Activated CD4-positive, CD25-positive, alpha-beta regulatory T cell treated with anti-CD3 and anti-CD28 coated beads, Interleukin-2, amount 50 U/mL, for 24 hours (primary cell): ENCODE data around the gene FN3K.
"Not testable (repeated sequence)": the region's sequence is repeated elsewhere in the genome, so short reads cannot be mapped to it uniquely, and the experiment has no call there.

ENCODE experiments used
- ATAC-seq, 2 donors: fragments of 150-1000 bp; cut with Tn5 transposase; one replicate each; pipeline ENCODE4 v1.10.0; 2021; ENCODE audit warnings: mild to moderate bottlenecking in 1 of 2, moderate library complexity in 1 of 2

FN3K gene

DNA sequence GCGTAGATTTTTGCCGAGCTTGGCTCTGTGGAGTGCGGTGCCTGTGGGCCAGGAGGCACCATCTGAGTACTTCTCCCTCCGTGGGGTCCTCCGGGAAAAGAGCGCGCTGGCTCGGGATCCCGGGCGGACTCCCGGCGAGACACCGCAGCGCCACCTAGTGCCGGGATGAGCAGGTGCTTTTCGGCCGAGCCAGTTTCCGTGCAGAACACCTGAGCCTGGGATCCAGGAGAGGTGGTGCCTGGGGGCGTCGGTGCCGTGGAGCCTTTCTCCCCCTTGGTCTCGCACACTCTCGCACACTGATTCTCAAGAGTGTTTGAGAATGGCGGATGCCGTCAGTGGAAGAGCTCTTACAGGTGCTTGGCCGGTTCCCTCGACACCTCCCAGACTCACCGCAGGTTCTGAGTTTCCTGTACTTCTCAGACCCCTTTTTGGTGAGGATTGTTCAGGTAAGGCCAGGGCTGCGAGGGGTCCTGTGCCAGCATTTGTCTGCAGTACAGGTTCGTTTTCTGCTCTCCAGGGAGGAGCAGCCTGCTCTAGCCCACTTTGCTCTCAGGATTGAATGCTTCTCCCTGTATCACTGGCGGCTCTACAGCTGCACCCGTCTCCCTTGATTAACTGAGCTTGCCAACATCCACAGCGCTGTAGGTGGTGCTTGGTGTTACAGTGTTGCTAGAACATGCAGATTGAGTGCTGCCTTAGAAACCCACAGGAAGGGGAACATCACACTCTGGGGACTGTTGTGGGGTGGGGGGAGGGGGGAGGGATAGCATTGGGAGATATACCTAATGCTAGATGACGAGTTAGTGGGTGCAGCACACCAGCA lies 39.8 kb downstream of the FN3K start:
- ATAC-seq, result no peak

DNA sequence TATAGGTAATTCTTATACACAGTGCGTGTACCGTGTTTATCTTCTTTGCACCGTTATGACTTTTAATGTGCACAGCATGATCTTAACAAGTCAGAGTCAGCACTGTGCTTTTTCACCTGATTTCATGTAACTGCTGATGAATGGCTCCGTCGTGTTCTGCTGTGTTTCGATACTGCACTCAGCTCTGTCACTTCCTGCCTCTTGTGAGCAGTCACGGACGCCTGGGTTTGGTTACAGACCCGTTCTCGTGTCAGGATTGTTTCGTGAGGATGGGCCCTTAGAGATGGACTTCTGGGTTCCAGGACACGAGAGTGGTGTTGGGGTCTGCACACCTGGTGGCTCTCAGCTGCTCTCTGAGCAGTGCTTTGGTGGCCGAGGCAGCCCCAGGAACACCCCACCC lies 41.0 kb downstream of the FN3K start:
- ATAC-seq, result peak in 1 of 2 donors; percentile 41

DNA sequence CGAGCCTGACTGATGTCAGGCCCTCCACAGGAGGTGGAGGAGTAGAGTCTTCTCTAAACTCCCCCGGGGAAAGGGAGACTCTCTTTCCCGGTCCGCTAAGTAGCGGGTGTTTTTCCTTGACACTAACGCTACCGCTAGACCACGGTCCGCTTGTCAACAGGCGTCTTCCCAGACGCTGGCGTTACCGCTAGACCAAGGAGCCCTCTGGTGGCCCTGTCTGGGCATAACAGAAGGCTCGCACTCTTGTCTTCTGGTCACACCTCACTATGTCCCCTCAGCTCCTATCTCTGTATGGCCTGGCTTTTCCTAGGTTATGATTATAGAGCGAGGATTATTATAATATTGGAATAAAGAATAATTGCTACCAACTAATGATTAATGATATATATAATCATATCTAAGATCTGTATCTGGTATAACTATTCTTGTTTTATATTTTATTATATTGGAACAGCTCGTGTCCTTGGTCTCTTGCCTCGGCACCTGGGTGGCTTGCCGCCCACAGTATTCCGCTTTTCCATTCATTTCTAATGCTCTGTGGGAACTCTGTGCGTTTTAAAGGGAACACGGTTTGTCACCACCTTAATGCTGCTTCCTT lies 42.5 kb downstream of the FN3K start:
- ATAC-seq, result not testable (repeated sequence)

DNA sequence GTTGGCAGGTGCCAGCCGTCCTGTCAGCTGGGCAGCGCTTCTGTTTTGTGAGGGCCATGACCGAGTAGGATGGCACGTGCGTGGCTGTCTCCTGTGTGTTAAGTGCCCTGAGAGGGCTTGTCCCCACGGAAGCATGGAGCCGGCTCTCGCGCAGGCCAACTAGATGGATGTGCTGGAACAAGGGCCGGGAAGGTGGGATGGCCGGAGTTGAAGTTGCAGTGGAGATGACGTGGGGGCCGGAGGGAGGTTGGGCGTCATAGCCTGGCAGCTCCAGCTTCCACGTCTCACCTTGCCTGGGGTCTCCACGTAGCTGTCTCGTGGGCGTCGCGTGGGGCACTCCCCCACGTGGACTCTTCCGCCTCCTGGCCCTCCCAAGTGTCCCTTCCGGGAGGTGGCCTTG lies 44.1 kb downstream of the FN3K start:
- ATAC-seq, result no peak

DNA sequence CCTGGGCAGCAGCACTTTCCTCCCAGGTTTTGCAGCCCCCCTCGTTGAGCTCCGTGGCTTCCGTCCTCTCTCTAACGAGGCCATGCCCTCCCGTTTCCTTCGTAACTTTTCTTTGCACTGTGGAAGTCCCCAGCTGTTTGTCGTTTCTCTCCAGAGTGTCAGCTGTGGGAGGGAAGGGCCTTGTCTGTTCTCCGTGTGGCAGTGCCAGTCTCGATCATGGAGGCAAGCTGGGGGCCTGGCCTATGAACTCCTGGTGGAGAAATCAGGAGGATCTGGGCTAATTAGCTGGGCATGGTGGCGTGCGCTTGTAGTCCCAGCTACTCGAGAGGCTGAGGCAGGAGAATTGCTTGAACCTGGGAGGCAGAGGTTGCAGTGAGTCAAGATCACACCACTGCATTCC lies 44.8 kb downstream of the FN3K start:
- no peak for ATAC-seq

DNA sequence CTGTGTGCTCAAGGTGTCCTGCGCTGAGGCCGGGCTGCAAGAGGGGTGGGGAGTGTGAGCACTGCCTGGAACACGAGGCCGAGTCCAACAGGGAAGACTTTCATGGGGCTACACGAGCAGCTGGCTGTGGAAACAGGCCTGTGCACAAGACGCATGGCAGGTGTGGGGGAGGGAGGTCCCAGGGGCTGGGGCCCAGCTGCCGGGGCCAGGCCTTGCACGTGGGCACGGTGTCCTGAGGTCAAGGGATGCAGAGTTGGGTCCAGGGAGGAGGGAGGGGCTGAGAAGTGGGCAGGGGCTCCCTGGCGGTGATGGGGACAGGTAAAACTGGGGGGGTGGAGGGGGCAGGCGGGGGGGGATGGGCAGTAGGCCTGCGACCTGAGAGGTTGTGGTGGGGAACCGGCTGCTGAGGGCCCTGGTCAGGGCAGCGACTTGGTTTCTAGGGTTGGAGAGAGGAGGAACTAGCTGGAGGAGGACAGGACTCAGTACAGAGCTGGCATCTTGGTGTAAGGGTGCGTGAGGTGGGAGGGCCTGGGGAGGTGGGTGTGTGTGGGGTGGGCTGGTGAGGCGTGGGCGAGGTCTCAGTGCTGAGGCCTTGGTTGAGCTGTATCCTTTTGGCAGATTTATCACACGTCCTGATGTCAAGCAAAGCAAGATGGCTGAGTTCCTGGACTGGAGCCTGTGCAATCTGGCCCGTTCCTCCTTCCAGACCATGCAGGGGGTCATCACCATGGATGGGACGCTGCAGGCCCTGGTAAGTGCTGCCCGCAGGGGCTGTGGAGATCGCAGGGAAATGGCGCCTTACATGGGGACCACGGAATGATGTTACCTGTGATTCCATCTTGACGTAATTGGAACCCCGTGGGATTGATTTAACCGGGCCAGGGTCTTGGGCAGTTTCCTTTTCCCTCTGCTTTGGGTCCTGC lies 45.8 kb downstream of the FN3K start:
- ATAC-seq, result no peak

DNA sequence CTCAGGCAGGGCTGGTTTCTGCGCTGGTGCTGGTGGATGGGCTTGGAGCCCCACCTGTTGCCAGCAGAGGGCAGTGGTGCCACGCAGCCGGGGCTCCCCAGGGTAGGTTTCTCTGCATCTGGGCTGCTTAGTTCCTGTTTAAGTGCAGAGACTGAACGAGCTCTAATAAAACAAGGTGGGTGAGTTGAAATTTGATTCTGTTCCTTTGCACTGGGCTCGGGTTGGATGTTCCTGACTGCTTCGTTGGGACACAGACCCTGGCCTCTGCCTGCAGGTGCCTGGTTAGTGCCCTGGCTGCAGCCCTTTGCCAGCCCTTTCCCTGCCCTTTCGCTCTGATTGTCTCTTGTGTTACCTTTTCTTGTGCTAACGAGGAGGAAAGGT lies 46.5 kb downstream of the FN3K start:
- peak; percentile 99 to 100 for ATAC-seq

DNA sequence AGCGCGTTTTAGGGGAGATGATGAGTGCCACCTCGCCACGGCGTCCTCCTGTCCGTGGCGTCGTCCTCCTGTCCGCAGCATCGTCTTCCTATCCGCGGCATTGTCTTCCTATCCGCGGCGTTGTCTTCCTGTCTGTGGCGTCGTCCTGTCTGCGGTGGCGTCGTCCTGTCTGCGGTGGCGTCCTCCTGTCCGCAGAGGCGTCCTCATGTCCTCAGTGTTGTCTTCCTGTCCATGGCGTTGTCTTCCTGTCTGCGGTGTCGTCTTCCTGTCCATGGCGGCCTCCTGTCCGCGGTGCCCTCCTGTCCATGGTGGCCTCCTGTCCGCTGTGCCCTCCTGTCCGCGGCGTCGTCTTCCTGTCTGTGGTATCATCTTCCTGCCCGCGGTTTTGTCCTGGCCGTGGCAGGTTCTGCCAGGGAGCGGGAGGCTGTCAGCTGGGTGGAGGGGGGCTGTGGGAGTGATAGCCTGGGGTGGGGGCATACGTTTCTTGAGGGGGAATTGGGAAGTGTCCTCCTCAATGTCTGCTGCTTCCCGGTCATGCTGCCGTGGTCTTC lies 47.3 kb downstream of the FN3K start:
- no peak for ATAC-seq

DNA sequence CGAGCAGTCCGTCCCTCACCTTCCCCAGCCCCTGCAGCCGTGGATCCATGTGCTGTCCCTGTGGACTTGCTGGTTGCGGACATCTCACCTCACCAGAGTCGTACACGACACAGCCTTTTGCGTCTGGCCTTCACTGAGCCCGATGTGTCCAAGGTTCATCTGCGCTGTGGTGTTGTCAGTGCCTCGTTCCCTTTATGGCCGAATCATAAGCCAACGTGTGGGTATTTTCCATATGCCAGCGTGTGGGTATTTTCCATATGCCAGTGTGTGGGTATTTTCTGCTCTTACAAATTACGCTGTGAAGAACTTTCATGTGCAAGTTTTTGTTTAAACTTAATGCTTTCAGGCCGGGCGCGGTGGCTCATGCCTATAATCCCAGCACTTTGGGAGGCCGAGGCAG lies 48.1 kb downstream of the FN3K start:
- ATAC-seq, result no peak

DNA sequence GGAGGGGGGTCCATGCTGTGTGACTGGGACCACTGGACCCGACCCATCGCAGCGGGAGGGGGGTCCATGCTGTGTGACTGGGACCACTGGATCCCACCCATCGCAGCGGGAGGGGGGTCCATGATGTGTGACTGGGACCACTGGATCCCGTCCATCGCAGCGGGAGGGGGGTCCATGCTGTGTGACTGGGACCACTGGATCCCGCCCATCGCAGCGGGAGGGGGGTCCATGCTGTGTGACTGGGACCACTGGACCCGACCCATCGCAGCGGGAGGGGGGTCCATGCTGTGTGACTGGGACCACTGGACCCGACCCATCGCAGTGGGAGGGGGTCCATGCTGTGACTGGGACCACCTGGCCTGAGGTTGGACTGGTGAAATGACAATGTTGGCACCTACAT lies 50.2 kb downstream of the FN3K start:
- ATAC-seq, result not testable (repeated sequence)

DNA sequence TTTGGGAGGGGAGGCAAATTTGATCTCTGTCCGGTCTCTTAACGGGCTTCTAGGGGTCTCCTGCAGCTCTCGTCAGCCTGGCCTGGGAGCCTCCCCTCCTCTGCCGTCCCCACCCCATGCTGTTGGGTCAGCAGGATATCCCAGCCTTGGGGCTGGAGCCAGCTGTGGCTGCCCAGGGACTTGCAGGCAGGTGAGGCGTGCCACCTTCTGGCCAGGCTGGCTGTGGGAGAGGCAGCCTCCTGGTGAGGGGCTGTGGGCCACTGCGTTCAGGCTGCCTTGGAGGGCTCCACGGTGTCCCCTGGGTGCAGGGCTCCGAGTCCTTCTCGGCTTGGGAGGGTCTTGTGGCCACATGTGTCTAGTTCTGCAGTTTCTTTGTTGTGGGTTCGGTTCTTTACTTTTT lies 51.0 kb downstream of the FN3K start:
- ATAC-seq, result no peak

DNA sequence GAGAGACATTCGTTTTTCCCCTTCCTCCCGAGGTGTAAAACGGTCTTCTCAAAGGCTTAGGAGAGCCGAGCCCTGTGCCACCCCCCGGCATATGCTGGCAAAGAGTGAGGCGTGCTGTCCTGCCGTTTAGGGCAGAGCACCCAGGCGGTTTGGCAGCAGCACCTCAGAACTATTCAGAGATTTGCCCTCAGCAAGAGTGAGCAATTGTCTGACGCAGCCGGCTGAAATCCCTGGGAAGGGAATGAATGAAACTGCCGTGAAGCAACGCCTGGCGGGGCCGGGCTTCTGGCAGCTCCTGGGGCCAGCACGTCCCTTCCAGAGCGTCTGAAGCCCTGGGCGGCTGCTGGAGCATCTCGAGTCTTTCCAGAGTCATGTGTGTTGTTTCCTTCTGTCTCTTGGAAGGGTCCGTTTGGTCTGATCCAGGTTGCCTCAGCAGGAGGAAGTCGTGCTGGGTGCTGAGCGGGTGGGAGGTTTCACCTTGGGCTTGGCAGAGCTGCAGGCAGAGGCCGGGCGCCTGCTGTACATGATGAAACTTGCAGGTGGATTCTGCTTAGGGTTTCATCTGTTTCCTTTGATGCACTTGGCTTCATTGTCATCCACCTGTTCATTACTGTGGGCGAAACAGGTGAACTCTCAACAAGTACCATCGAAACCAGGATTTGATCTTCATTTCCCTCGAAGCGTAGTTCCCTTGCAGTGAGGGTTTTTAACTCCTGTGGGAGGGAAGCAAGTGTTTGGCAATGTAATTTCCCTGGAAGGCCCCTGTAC lies 51.9 kb downstream of the FN3K start:
- ATAC-seq, result no peak

DNA sequence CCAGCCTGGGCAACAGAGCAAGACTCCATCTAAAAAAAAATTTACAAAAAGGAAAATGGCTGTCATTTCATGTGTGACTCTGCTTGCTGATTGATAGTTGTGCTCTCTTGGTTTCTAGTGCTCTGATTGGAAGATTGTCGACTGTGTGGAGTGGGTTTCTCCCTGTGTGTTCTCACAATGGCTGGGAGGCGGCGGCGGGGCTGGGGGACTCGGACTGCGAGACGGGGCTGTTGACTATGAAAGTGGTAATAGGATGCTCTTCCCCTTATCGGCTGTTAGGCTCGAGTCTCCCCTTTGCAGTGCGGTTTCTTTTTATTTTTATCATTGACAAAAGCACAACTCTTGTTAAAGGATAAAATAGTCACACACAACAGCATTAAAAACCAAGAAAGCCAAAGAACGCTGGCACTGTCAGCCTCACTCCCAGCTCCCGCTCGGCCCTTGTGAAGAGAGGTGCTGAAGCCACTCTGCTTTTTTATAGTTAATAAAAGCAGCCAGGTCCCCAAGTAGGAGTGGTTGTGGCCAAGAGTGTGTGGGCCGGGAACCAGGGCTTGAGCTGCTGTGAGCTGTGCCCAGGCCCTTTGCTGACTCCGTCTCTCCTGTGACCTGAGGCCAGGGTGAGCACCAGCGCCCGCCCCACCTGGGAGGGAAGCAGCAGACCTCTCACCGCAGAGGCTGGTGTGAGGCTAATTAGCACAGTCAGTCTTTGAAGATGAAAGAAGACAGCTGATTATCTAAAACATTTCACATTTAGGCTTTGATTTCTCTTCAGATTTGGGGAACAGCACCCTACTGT lies 53.0 kb downstream of the FN3K start:
- ATAC-seq, result no peak

DNA sequence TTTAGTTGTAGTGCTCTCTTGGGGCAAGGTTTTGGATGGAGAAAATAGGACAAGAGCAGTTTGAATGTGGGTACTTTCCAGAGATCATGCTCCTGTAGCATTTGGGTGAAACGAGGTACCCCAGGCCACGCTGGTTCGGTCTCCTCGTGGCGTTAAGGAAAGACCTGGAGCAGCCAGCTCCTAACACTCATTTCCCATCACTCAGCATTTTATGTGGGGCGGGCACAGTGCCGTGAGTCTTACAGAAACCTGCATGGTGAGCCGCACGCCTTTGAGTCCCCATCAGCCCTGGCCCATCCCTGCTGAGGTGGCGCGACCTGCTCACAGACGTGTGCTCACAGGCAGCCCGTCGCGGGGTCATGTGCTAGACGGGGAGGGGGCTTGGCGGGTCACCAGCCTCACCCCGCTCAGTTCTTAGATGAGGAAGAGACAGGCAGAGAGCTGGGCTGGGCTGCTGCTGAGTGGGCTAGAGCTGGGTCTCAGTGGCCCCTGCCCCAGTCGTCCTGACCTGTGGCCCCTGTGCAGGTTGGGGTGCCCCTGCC lies 53.7 kb downstream of the FN3K start:
- ATAC-seq, result no peak

DNA sequence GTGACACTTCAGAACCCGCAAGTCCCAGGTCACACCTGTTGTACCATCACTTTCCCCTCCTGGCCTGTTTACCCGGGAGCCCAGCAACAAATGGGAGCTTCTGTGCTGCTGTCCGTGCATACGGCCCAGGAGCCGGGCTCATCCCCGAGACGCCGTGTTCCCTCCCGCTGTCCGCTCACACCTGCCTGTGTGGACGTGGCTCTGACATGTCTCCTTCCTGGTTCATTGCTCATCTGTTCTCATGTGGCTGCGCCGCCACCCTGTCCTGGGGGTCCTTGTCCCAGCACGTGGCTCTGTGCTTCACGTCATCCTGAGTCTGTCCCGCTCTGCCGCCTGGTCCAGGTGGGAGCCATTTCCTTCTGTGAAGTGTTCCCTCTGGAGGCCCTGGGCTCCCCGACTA lies 54.4 kb downstream of the FN3K start:
- ATAC-seq, result no peak

DNA sequence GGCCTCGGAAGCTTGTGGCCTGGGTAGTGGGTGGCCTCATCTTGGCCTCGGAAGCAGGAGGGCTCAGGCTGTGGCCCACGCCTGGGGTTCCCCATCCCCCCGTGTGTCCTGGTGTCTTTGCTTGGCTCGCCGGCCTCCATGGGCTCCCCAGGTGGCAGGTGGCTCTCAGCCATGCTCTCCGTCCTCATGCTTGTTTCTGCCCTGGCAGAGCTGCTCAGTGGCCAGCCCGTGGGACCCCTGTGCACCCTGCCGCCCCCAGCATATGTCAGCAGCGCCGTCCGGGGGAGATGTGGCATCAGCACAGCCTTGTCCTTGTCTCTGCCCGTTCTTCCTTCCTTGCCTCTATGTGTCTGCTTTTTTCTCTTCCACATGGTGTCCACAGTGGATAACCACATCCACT lies 55.0 kb downstream of the FN3K start:
- no peak for ATAC-seq

DNA sequence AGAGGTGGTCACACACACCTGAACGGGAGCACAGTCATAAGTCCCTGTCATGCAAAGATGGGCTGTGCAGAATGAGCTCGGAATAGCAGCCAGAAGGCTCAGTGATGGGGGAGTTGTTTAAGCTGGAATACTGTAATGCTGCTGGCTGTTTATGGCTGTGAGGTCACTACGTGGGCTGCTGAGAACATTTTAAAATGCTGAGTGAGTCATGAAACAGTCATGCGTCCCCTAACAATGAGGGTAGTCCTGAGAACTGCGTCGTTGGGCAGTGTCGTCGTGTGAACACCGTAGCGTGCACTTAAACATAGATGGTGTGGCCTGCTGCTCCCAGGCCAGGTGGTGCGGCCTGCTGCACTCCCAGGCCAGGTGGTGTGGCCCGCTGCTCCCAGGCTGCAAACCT lies 56.1 kb downstream of the FN3K start:
- ATAC-seq, result no peak

DNA sequence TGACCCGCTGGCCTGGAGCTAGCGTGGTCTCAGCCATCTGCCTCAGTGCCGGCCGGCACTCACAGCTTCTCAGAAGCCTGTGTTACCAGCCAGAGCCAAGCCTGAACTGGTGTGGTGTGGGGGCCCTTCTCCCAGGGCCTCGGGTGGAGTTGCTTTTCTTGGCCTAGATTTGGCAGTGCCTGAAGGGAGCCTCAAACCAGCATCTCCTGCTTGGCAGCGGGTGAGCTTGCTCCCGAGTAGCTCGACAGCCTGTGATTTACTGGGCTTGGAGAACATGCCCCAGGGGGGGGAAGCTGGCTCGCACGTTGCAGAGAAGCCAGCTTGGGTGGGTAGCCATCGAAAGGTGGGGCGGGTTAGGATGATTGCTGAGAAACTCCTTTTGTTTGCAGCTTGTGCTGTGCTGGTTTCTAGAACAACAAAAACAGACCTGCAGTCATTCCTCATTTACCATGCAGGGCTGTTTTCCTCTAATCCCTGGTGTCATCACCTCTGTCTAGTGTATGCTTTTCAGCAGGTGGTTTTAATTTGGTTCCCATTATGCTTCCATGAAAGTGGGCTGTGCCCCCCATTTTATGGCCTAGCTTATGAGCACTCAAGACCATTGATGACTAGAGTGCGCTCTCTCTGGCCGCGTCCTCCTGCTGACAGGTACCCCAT lies 58.7 kb downstream of the FN3K start:
- ATAC-seq, result no peak

DNA sequence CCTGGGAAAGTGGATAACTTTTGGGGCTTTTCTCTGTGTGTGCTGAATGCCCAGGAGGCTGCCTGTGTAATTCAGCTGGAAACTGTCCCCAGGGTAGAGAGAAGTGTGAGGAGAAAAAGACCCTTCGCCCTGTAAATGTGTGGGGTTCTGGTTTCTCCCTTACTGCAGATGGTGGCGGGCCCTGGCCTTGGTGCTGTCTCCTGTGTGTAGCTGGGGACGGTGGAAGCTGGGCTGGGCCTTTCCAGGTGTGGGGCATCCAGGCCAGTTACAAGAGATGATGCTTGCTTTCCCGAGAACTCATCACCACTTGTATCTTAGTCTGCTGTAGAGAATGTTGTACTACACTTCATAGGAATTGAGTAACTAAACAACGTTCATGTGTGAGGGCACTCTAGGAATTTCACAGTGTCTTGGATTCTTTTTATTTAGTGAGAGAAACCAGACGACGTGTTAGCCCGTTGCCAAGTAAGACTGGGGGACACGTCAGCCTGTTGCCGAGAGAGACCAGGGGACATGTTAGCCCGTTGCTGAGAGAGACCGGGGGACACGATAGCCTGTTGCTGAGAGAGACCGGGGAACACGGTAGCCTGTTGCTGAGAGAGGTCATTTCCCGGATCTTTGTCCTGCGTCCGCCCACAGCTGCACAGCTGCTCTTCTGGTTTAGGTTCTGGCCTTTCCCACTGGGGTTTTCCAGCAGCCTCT lies 59.5 kb downstream of the FN3K start:
- no peak for ATAC-seq

DNA sequence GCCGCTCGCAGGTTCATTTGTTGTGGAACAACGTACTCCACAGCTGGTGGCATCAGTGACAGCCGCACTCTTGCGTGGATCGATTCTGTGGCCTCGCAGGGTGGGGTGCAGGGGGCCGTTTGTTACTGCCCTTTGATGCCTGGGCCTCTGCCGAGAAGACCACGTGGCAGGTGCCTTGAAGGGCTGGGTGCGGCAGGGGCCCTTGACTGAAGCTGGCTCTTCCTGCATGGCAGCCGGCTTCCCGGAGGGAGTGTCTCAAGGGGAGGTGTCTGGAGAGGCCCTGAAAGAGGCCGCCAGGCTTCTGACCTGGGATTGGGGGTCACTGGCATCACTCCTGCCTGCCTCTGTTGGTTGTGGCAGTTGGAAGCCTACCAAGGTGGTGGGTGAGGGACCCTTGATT lies 60.2 kb downstream of the FN3K start:
- no peak for ATAC-seq
